ENCODE data around the gene SOX4. TPM values are rescaled to one million over a fixed set of nuclear protein-coding genes. Genes with fewer than 3 reads are reported as not detected.

The SOX4 gene
- total RNA-seq = 17.0 and 42.0 TPM in 2 replicates

GRCh38 chr6:21593412-21593926, at the start of gene SOX4:
Gene SOX4 (plus strand): TSS chr6:21593751. CDS start chr6:21594535, 784 bp downstream.

Data from smooth muscle cell of trachea (primary cell).